CD4-positive, CD25-positive, alpha-beta regulatory T cell (primary cell): ENCODE measurements around the gene PTPRN2. TPM values are rescaled to one million over a fixed set of nuclear protein-coding genes. Genes with fewer than 3 reads are reported as not detected.

Experiments used
- ATAC-seq, 2 donors: fragments of 150-1000 bp; cut with Tn5 transposase; one replicate each; pipeline ENCODE4 v1.10.0; 2021; ENCODE audit warnings: low read depth in 2 of 2, moderate number of reproducible peaks in 2 of 2, moderate library complexity in 1 of 2
- DNase-seq, 3 donors: peaks; one replicate each; pipeline versions ENCODE4 v3.0.0 to v3.0.0-alpha.2; 2012 to 2022; ENCODE audit warnings: mixed read lengths in 1 of 3
- H3K27ac ChIP-seq: one replicate; pipeline ENCODE4 v1.7.0; 2013; ENCODE audit warnings: mild to moderate bottlenecking, low read length; ENCODE audit not compliant: insufficient read depth, poor library complexity, severe bottlenecking
- H3K27me3 ChIP-seq: one replicate; pipeline ENCODE4 v1.7.0; 2013; ENCODE audit warnings: low read length; ENCODE audit not compliant: control insufficient read depth, insufficient read depth
- H3K36me3 ChIP-seq: one replicate; pipeline ENCODE4 v1.7.0; 2013; ENCODE audit warnings: mild to moderate bottlenecking, low read length, moderate library complexity; ENCODE audit not compliant: control insufficient read depth, insufficient read depth
- H3K4me1 ChIP-seq: 2 replicates; pipeline ENCODE4 v1.7.0; 2013; ENCODE audit warnings: mild to moderate bottlenecking, low read length; ENCODE audit not compliant: insufficient read depth, control insufficient read depth, poor library complexity, severe bottlenecking
- H3K4me3 ChIP-seq: one replicate; pipeline ENCODE4 v1.7.0; 2013; ENCODE audit warnings: low read depth, mild to moderate bottlenecking, low read length, moderate library complexity
- H3K9me3 ChIP-seq, 2 experiments: 1 replicate in 1 of 2; 2 replicates in 1 of 2; pipeline ENCODE4 v1.7.0; 2013; ENCODE audit warnings: low read length in 2 of 2, mild to moderate bottlenecking in 1 of 2, moderate library complexity in 1 of 2; ENCODE audit not compliant: control insufficient read depth in 2 of 2
- H3K27ac Mint-ChIP-seq, 3 donors: one replicate each; pipeline ENCODE4 v1.8.0; 2020 to 2022; ENCODE audit warnings: mild to moderate bottlenecking in 3 of 3, mixed read lengths in 3 of 3, moderate library complexity in 2 of 3
- H3K27me3 Mint-ChIP-seq: one replicate; pipeline ENCODE4 v1.8.0; 2022; ENCODE audit warnings: mild to moderate bottlenecking, mixed read lengths
- H3K36me3 Mint-ChIP-seq: one replicate; pipeline ENCODE4 v1.8.0; 2020; ENCODE audit warnings: mixed read lengths
- H3K4me1 Mint-ChIP-seq, 4 donors: one replicate each; pipeline ENCODE4 v1.8.0; 2020 to 2022; ENCODE audit warnings: mixed read lengths in 4 of 4, mild to moderate bottlenecking in 1 of 4
- H3K4me3 Mint-ChIP-seq, 4 donors: one replicate each; pipeline ENCODE4 v1.8.0; 2020 to 2022; ENCODE audit warnings: mild to moderate bottlenecking in 4 of 4, mixed read lengths in 4 of 4, moderate library complexity in 3 of 4
- H3K9me3 Mint-ChIP-seq, 7 donors: one replicate each; pipeline ENCODE4 v1.8.0; 2020 to 2022; ENCODE audit warnings: mixed read lengths in 7 of 7, mild to moderate bottlenecking in 3 of 7, moderate library complexity in 2 of 7
- polyA plus RNA-seq, 4 donors: library from polyadenylated mRNA; unstranded; fragments of 300-500 nt; fragmentation: Illumina TruSeq; gene quantifications; one replicate each; pipeline ENCODE4 v1.2.3, GENCODE V29; 2021
- total RNA-seq: library from RNA; stranded (reverse); gene quantifications from one replicate; pipeline ENCODE4 v1.2.3, GENCODE V29; 2022

The PTPRN2 gene
- total and polyA plus RNA-seq, 5 donors from 2014 or later: 1.6 to 4.7 (median 2.7) TPM

GRCh38 chr7:157987906-157988305 lies 599.7 kb downstream of the PTPRN2 start:
- H3K27me3 ChIP-seq: no peaks in the 10 kb centered on the region
- Mint-ChIP-seq H3K4me1 (no peaks in the 10 kb centered on the region), H3K4me3 (no peak overlapping the region), H3K27ac (no peak overlapping the region), H3K9me3 (peaks cover 0 to 1% (median 0%) of the 10 kb centered on the region in 7 donors), H3K27me3 (no peaks in the 10 kb centered on the region), H3K36me3 (no peaks in the 10 kb centered on the region)
- no peak overlapping the region for H3K27ac ChIP-seq
- H3K4me3 ChIP-seq: no peak overlapping the region
- no peaks in the 10 kb centered on the region for H3K36me3 ChIP-seq
- no peaks in the 10 kb centered on the region for H3K4me1 ChIP-seq
- H3K9me3 ChIP-seq: no peaks in the 10 kb centered on the region
- no peak for DNase-seq
- ATAC-seq: no peak

- Histone ChIP-seq H3K36me3 (no peaks in the 10 kb centered on the region), H3K27me3 (no peaks in the 10 kb centered on the region), H3K4me3 (no peak overlapping the region), H3K27ac (no peak overlapping the region), H3K9me3 (no peaks in the 10 kb centered on the region), H3K4me1 (no peaks in the 10 kb centered on the region)
- no peaks in the 10 kb centered on the region for H3K27me3 Mint-ChIP-seq
- DNase-seq (no peak), ATAC-seq (no peak)
- peaks cover 0 to 1% (median 0%) of the 10 kb centered on the region in 7 donors for H3K9me3 Mint-ChIP-seq
- no peaks in the 10 kb centered on the region for H3K4me1 Mint-ChIP-seq
- no peak overlapping the region for H3K27ac Mint-ChIP-seq
- no peak overlapping the region for H3K4me3 Mint-ChIP-seq
- H3K36me3 Mint-ChIP-seq: no peaks in the 10 kb centered on the region
Observed at GRCh38 chr7:157986051-157986450, 601.6 kb downstream of the PTPRN2 start.

DNA sequence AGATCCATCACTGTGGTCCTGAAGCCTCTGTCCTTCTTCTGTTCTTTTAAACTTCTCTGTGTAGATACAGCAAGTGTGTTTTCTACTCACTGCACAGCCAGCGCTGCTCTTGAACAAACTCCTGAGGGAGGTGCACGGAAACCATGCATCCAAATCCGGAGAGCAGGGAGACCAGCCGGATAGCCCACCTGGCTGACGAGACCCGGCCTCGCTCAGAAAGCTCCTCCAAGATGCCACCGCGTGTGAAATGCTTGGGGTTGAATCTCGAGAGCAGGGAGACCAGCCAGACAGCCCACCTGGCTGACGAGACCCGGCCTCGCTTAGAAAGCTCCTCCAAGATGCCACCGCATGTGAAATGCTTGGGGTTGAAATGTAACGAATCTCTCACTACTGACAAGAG lies 602.0 kb downstream of the PTPRN2 start:
- DNase-seq (no peak), ATAC-seq (no peak)
- Mint-ChIP-seq H3K36me3 (no peaks in the 10 kb centered on the region), H3K4me1 (no peaks in the 10 kb centered on the region), H3K27ac (no peak overlapping the region), H3K27me3 (no peaks in the 10 kb centered on the region), H3K4me3 (no peak overlapping the region), H3K9me3 (peaks cover 0 to 1% (median 0%) of the 10 kb centered on the region in 7 donors)
- Histone ChIP-seq H3K9me3 (no peaks in the 10 kb centered on the region), H3K27ac (no peak overlapping the region), H3K36me3 (no peaks in the 10 kb centered on the region), H3K4me3 (no peak overlapping the region), H3K27me3 (no peaks in the 10 kb centered on the region), H3K4me1 (no peaks in the 10 kb centered on the region)

GRCh38 chr7:157984423-157985163 lies 603.0 kb downstream of the PTPRN2 start:
- no peak for ATAC-seq
- H3K27me3 Mint-ChIP-seq: no peaks in the 10 kb centered on the region

GRCh38 chr7:157983502-157984422 lies 603.9 kb downstream of the PTPRN2 start:
- no peak for ATAC-seq
- Mint-ChIP-seq H3K27me3 (no peaks in the 10 kb centered on the region), H3K9me3 (peaks cover 0 to 1% (median 0%) of the 10 kb centered on the region in 7 donors), H3K36me3 (no peaks in the 10 kb centered on the region), H3K27ac (no peak overlapping the region), H3K4me1 (no peaks in the 10 kb centered on the region), H3K4me3 (no peak overlapping the region)
- Histone ChIP-seq H3K36me3 (no peaks in the 10 kb centered on the region), H3K27me3 (no peaks in the 10 kb centered on the region), H3K27ac (no peak overlapping the region), H3K9me3 (no peaks in the 10 kb centered on the region), H3K4me1 (no peaks in the 10 kb centered on the region), H3K4me3 (no peak overlapping the region)
- no peak for DNase-seq

More at GRCh38 chr7:157984423-157985163, 603.0 kb downstream of the PTPRN2 start:
- Mint-ChIP-seq H3K4me3 (peak overlapping the region in 1 of 4 donors; percentile 38), H3K27ac (no peak overlapping the region), H3K36me3 (no peaks in the 10 kb centered on the region), H3K4me1 (no peaks in the 10 kb centered on the region), H3K9me3 (peaks cover 0 to 1% (median 0%) of the 10 kb centered on the region in 7 donors)
- Histone ChIP-seq H3K4me3 (no peak overlapping the region), H3K27me3 (no peaks in the 10 kb centered on the region), H3K36me3 (no peaks in the 10 kb centered on the region), H3K27ac (no peak overlapping the region), H3K9me3 (no peaks in the 10 kb centered on the region), H3K4me1 (no peaks in the 10 kb centered on the region)
- no peak for DNase-seq

DNA sequence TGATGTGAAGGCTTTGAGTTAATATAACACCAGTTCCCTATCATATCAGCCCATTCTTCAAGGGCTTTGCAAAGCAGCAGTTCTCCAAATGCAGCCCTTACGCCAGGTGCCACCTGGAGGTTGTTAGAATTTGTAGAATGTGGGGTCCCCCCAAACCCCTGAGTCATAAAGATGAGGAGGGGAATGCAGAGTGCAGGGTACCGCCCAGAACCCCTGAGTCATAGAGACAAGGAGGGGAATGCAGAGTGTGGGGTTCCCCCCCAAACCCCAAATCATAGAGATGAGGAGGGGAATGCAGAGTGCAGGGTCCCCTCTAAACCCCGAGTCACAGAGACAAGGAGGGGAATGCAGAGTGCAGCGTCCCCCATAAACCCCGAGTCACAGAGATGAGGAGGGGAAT lies 605.8 kb downstream of the PTPRN2 start:
- Mint-ChIP-seq H3K27ac (peak overlapping the region in 1 of 3 donors; percentile 43), H3K27me3 (no peaks in the 10 kb centered on the region), H3K4me3 (no peak overlapping the region), H3K4me1 (no peaks in the 10 kb centered on the region), H3K36me3 (no peaks in the 10 kb centered on the region), H3K9me3 (peaks cover 0 to 3% (median 0%) of the 10 kb centered on the region in 7 donors)
- no peak overlapping the region for H3K27ac ChIP-seq
- H3K27me3 ChIP-seq: no peaks in the 10 kb centered on the region
- ATAC-seq (no peak), DNase-seq (no peak)
- no peak overlapping the region for H3K4me3 ChIP-seq
- H3K9me3 ChIP-seq: no peaks in the 10 kb centered on the region
- H3K36me3 ChIP-seq: no peaks in the 10 kb centered on the region
- H3K4me1 ChIP-seq: no peaks in the 10 kb centered on the region

GRCh38 chr7:157980774-157981173 lies 606.8 kb downstream of the PTPRN2 start:
- H3K4me1 Mint-ChIP-seq: no peaks in the 10 kb centered on the region
- ATAC-seq: no peak

More at GRCh38 chr7:157980774-157981173, 606.8 kb downstream of the PTPRN2 start:
- Mint-ChIP-seq H3K9me3 (peaks cover 0 to 6% (median 0%) of the 10 kb centered on the region in 7 donors), H3K4me3 (no peak overlapping the region), H3K36me3 (no peaks in the 10 kb centered on the region), H3K27ac (no peak overlapping the region), H3K27me3 (no peaks in the 10 kb centered on the region)
- Histone ChIP-seq H3K27me3 (no peaks in the 10 kb centered on the region), H3K36me3 (no peaks in the 10 kb centered on the region), H3K4me1 (no peaks in the 10 kb centered on the region), H3K4me3 (no peak overlapping the region), H3K9me3 (no peaks in the 10 kb centered on the region), H3K27ac (no peak overlapping the region)
- DNase-seq: no peak
